GM19324 (cell line): ENCODE measurements around the gene ANKRD18A.
"Not testable (repeated sequence)": the region's sequence is repeated elsewhere in the genome, so short reads cannot be mapped to it uniquely, and the experiment has no call there.

Source experiments
- ATAC-seq: cut with Tn5 transposase; IDR thresholded peaks from one replicate; pipeline ENCODE4 v1.9.1; 2021; ENCODE audit warnings: mild to moderate bottlenecking, moderate library complexity; ENCODE audit not compliant: unreplicated experiment, low FRiP score

Gene ANKRD18A

DNA sequence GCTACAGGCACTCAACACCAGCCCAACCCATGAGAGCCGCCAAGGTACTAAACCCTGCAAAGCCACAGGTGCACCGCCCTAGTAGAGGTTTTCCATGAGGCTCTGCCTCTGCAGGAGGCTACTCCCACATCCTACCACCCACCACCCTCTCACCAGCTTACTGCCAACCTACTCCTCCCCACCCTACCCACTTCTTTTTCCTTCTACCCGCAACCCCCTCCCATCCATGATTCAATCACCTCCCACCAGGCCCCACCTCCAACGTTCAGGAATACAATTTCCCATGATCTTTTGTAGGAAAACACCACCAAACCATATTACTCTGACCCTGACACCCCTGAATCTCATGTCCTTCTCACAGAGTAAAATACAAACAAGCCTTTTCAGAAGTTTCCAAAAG is 67.4 kb downstream of the ANKRD18A start:
- ATAC-seq = not testable (repeated sequence)

DNA sequence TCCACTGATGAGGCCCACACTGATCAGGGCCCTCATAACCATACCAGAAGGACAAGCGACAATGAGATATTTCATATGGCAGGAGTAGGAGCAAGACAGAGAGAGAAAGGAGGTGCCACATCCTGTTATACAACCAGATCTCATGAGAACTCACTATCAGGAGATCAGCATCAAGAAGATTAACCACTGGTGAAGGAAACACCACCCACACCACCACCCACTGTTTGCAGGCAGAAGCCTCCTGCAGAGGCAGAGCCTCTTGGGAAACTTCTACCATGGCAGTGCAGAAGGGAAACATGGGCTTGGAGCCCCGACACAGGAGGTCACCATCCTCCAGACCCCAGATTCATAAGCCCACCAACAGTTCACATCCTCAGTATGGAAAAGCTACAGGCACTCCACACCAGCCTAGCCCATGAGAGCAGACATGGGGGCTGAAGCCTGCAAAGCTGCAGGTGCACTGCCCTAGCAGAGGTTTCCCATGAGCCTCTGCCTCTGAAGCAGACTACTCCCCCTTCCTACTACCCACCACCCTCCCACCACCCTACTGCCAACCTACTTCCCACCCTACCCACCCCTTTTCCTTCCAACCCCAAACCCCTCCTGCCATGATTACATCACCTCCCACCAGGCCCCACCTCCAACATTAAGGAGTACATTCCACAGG is 73.8 kb downstream of the ANKRD18A start:
- not testable (repeated sequence) for ATAC-seq

DNA sequence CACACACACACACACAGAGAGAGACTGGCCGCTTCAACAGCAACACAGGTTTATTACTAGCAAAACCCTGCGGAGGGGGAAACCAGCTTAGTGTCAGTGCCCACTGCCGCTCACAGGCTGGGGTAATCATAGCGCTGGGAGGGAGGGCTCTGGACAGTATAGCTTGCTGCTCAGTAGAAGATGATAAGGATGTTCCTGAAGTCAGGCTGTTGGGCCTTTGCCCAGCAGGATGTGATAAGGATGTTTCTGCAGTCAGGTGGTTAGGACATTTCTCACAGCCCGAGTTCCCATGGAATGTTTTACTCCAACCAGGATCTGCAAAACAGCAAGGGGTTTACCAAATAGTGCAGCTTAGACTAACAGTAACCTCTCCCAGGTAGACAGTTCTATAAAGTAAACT is 79.9 kb downstream of the ANKRD18A start:
- not testable (repeated sequence) for ATAC-seq

DNA sequence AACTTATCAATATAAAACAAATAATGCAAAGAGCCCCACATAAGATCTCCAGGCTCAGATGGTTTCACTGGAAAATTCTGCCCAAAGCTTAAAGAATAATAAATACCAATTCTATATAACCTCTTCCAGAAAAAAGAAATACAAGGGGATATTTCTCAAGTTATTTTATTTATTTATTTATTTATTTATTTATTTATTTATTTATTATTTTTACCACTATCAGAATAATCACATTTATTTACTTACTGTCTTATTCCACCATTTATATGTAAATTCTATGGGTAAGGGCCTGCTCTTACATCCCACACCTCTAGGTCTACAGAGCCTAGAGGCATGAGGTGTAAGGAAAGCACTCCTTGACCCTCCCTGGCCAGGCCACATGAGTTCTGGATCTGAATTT is 91.1 kb downstream of the ANKRD18A start:
- ATAC-seq = no peak

DNA sequence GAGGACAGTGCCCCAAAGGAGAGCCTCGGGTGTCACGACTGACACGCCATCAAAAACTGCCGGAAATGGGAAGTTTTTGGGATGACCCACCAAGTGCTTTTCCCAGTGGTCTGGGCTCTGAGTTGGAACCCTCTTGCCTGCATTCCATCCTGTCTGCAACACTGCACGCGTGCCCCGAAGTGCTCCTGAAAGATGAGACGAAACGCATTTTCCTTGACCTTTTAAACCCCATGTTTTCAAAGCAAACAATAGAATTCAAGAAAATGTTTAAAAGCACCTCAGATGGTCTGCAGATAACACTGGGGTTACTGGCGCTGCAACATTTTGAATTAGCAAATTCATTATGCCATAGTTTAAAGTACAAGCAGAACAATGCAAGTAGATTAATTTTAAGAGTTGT is 92.9 kb downstream of the ANKRD18A start:
- ATAC-seq = no peak

DNA sequence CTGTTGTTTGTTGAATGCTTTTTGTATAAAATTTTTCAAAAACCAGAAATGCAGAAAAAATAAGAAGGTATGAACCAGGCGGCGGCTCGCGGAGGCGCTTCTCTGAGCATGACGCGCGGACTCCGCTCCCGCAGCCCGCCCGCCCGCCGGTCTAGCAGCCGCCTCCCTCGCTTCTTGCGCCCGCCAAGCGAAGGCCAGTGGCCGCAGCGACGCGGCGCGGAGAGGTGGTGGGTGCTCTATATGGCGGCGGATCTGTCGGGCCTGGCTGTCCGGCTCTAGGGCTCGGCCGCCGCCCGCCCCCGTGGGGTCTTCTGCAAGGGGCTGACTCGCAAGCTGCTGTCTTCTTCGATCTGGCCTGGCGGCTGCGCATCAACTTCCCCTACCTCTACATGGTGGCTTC is 93.8 kb downstream of the ANKRD18A start:
- no peak for ATAC-seq

DNA sequence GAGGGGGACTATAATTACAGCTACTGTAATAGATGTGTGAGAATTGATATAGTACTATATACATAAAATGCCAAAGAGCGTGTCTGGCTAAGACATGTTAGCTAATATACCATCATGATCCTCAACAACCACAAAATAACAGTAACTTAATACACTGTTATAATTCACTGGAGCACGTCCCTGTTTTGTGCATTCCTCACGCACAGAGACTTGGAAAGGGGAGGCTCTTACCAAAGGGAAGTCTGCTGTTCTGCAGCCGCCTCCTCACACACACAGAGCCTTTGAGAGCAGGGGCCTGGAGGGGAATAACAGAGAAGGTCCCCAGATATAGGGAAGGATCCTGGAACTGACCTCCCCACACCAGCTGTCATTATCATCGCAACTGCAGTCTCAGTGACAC is 97.3 kb downstream of the ANKRD18A start:
- no peak for ATAC-seq

DNA sequence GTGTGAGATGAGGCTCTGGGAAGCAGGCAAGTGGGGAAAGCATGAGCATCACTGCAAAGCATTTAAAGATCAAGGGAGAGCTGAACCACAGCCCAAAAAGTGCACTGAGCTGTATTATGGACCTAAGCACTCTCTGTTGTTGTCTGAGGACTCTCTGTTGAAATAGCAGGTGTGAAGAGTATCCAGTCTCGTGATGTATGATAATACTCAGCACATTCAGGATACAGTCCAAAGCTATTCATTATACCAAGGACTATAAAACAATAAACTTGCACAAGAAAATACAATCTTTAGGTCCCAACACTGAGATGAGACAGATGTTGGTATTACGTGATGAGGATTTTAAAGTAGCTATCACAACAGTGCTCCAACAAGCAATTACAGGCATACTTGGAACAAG is 98.6 kb downstream of the ANKRD18A start:
- no peak for ATAC-seq
